Nephron (organoid): Measurements from ENCODE around the gene ZNF41.

ENCODE experiments used
- H3K27ac Mint-ChIP-seq, 3 experiments: 2 replicates each; pipeline ENCODE4 v1.8.0; 2020; ENCODE audit warnings: mixed read lengths in 3 of 3, mild to moderate bottlenecking in 2 of 3, moderate library complexity in 1 of 3
- H3K27me3 Mint-ChIP-seq: 2 replicates; pipeline ENCODE4 v1.8.0; 2021; ENCODE audit warnings: low read depth, mild to moderate bottlenecking, moderate library complexity, mixed read lengths
- H3K36me3 Mint-ChIP-seq: 2 replicates; pipeline ENCODE4 v1.8.0; 2020; ENCODE audit warnings: low read depth, mixed read lengths
- H3K4me1 Mint-ChIP-seq: 2 replicates; pipeline ENCODE4 v1.8.0; 2020; ENCODE audit warnings: mixed read lengths
- H3K4me3 Mint-ChIP-seq, 3 experiments: 2 replicates each; pipeline ENCODE4 v1.8.0; 2020; ENCODE audit warnings: mild to moderate bottlenecking in 3 of 3, mixed read lengths in 3 of 3, moderate library complexity in 2 of 3
- H3K9me3 Mint-ChIP-seq: 2 replicates; pipeline ENCODE4 v1.8.0; 2020; ENCODE audit warnings: mixed read lengths
- TF ChIP-seq, protein P1 (sequence below), 3 experiments: fragments of 200-600 bp; sonication (generic); IDR thresholded peaks; one replicate each; pipeline ENCODE4 v1.5.0; 2021; ENCODE audit warnings: antibody characterized with exemption in 3 of 3; ENCODE audit not compliant: unreplicated experiment in 3 of 3

The ZNF41 gene

DNA sequence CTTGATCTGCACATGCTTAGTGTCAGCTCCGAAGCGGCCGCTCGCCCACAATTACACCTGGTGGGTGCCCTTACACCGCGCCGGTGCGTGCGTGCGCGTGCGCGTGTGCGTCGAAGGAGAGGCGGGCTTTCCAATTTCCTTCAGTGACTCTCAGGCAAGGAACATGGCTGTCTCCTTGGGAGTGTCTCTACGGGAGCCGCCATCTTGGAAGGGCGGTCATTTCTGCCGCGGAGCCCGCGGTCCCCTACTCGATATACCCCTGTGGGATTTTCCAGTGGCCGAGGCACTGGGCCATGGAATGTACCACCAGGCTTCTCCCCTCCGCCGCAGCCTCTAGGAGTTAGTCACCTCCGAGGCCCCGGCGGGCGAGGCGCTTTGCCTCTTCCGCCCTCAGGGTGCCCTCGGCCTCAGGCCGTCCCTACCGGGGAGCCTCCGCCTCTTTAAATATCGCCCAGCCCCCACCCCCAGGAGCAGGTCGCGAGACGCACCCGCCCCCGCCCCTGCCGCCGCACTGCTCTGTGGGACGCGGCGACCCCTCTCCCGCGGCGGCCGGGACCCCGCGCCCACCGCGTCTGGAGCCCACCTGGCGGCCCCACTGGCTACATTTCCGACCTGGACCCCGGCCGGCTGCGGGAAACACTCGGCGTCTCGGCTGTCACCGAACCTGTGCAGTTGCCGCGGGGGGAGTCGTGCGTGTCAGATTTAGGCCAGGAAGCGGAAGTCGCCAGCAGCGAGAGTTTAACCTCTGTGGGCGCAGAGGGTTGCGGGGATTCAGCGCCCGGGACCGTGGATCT lies at the start of gene ZNF41:
Gene ZNF41 (minus strand): TSS at position 711 of the 794 bp plus-strand sequence. CDS start 15,741 bp downstream, outside the sequence.
- H3K36me3 Mint-ChIP-seq: no peaks in the 10 kb centered on the region
- peak within 1 kb of the TSS; percentile 87 to 99 (median 90) for H3K27ac Mint-ChIP-seq
- peak within 1 kb of the TSS; percentile 85 to 87 (median 87) for H3K4me3 Mint-ChIP-seq
- no peaks in the 10 kb centered on the region for H3K9me3 Mint-ChIP-seq
- peaks cover 20% of the 10 kb centered on the region for H3K4me1 Mint-ChIP-seq
- H3K27me3 Mint-ChIP-seq: no peaks in the 10 kb centered on the region
- TF ChIP-seq, protein P1, sequence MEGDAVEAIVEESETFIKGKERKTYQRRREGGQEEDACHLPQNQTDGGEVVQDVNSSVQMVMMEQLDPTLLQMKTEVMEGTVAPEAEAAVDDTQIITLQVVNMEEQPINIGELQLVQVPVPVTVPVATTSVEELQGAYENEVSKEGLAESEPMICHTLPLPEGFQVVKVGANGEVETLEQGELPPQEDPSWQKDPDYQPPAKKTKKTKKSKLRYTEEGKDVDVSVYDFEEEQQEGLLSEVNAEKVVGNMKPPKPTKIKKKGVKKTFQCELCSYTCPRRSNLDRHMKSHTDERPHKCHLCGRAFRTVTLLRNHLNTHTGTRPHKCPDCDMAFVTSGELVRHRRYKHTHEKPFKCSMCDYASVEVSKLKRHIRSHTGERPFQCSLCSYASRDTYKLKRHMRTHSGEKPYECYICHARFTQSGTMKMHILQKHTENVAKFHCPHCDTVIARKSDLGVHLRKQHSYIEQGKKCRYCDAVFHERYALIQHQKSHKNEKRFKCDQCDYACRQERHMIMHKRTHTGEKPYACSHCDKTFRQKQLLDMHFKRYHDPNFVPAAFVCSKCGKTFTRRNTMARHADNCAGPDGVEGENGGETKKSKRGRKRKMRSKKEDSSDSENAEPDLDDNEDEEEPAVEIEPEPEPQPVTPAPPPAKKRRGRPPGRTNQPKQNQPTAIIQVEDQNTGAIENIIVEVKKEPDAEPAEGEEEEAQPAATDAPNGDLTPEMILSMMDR (IDR thresholded peaks at IDR 0.05; ENCODE audit: unreplicated experiment in 3 of 3): no peak

DNA sequence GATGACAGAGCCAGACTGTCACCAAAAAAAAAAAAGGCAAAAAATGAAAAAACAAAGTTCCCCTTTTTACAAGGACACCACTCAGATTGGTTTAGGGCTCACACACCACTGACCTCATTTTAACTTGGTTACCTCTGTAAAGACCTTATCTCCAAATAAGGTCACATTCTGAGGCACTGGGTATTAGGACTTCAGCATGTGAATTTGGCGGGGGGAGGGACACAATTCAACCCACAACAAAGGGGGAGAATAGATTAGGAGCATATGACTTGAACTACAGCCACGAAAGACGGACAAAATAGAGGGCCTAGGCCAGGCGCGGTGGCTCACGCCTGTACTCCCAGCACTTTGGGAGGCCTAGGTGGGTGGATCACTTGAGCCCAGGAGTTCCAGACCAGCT lies 47.0 kb upstream of the ZNF41 start:
- H3K27ac Mint-ChIP-seq: no peak overlapping the region
- no peaks in the 10 kb centered on the region for H3K36me3 Mint-ChIP-seq
- peaks cover 15% of the 10 kb centered on the region for H3K9me3 Mint-ChIP-seq
- peaks cover 3% of the 10 kb centered on the region for H3K27me3 Mint-ChIP-seq
- H3K4me3 Mint-ChIP-seq: no peak overlapping the region
- H3K4me1 Mint-ChIP-seq: no peaks in the 10 kb centered on the region
- TF ChIP-seq, protein P1 (IDR thresholded peaks at IDR 0.05; ENCODE audit: unreplicated experiment in 3 of 3): no peak

DNA sequence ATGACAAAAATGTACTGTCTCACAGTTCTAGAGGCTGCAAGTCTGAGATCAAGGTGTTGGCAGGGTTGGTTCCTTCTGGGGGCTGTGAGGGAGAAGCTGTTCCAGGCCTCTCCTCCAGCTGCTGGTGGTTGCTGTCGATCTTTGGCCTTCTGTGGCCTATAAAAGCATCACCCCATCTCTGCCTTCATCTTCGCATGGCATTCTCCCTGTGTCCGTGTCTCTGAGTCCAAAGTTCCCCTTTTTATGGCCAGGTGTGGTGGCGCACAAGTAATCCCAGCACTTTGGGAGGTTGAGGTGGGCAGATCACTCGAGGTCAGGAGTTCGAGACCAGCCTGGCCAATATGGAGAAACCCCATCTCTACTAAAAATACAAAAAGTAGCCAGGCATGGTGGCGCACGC lies 46.5 kb upstream of the ZNF41 start:
- Mint-ChIP-seq H3K36me3 (no peaks in the 10 kb centered on the region), H3K4me3 (no peak overlapping the region), H3K27ac (no peak overlapping the region), H3K27me3 (peaks cover 3% of the 10 kb centered on the region), H3K9me3 (peaks cover 17% of the 10 kb centered on the region), H3K4me1 (no peaks in the 10 kb centered on the region)
- TF ChIP-seq, protein P1 (IDR thresholded peaks at IDR 0.05; ENCODE audit: unreplicated experiment in 3 of 3): no peak

DNA sequence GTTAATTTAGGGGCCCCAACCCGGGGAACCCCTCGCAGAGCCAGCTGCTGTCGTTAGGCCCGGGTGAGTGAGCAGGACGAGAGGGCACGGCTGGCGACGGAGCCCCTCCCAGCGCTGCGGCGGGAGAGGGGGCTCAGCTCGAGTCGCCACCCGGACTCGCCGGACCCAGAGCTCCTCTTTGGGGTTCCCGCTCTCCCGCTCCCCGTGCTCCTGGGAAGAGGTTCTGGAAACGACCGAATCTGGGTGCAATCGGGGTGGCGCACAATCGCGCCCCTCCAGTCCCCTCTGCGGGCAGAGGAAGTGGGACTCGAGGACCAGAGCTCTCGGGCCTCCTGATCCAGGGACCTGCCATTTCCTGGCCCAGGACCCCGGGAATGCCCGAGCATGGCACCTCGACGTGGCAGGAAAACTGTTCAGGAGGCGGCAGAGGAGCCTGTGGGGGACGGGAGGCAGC lies 40.7 kb upstream of the ZNF41 start:
- H3K9me3 Mint-ChIP-seq: peaks cover 17% of the 10 kb centered on the region
- no peaks in the 10 kb centered on the region for H3K4me1 Mint-ChIP-seq

DNA sequence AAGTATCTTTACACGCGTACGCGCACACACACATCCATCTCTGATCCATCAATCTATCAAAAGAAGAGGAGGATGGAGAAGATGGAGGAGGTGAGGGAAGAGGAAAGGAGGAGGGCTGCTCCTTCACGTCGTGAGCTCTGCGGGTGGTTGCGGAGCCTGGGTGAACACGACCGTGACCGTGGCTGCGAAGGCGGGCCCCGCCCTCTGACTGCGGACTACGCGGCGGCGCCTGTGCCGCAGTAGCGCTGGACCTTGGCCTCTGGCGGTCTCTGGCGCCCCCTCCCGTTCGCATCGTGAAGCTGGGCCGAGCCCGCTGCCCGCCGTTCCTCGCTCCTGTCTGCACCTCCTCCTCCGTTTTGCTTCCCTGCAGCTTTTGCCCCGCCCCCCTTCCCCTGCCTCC lies 40.3 kb upstream of the ZNF41 start:
- H3K36me3 Mint-ChIP-seq: no peaks in the 10 kb centered on the region
- peak overlapping the region in 1 of 3 experiments; percentile 58 for H3K27ac Mint-ChIP-seq
- TF ChIP-seq, protein P1 (IDR thresholded peaks at IDR 0.05; ENCODE audit: unreplicated experiment in 3 of 3): peak; percentile 68 to 77 (median 76)
- peaks cover 19% of the 10 kb centered on the region for H3K9me3 Mint-ChIP-seq
- no peaks in the 10 kb centered on the region for H3K27me3 Mint-ChIP-seq
- peak overlapping the region; percentile 77 to 82 (median 81) for H3K4me3 Mint-ChIP-seq
- H3K4me1 Mint-ChIP-seq: no peaks in the 10 kb centered on the region

More for the DNA sequence above, 40.7 kb upstream of the ZNF41 start:
- Mint-ChIP-seq H3K4me3 (peak overlapping the region; percentile 77 to 82 (median 81)), H3K36me3 (no peaks in the 10 kb centered on the region), H3K27me3 (no peaks in the 10 kb centered on the region), H3K27ac (no peak overlapping the region)
- TF ChIP-seq, protein P1 (IDR thresholded peaks at IDR 0.05; ENCODE audit: unreplicated experiment in 3 of 3): no peak
